ENCODE data around the gene SEC14L1. TPM values are rescaled to one million over a fixed set of nuclear protein-coding genes. Genes with fewer than 3 reads are reported as not detected.

Gene SEC14L1
- total RNA-seq, 1 experiment from 2014 or later: 81.0 TPM

GRCh38 chr17:77131904-77132303 lies 8.9 kb upstream of the SEC14L1 start:
- Mint-ChIP-seq H3K4me3 (no peak overlapping the region), H3K36me3 (peaks cover 4% of the 10 kb centered on the region), H3K27ac (no peak overlapping the region), H3K9me3 (peaks cover 4% of the 10 kb centered on the region), H3K4me1 (peaks cover 3% of the 10 kb centered on the region; the same call in 1 of the 2 replicates), H3K27me3 (ENCODE audit: low read depth) (no peaks in the 10 kb centered on the region; the same call in 1 of the 2 replicates)
- no peak for DNase-seq (ENCODE audit: low spot score)
- no peak for ATAC-seq
- CTCF ChIA-PET: interaction anchor here (0.7 to 1.4 kb wide), 2 partner anchors 8 to 1574 kb away, joined by 4 read pairs; no protein-coding TSS in a partner anchor
- POLR2A ChIA-PET: no interaction called here
- TF ChIP-seq MYBL2 (CRISPR knock-in tag; IDR thresholded peaks at IDR 0.05) (no peak), STAT6 (CRISPR knock-in tag; conservative IDR thresholded peaks at IDR 0.05; ENCODE audit: low read depth) (no peak), ZNF671 (CRISPR knock-in tag; IDR thresholded peaks at IDR 0.05) (no peak), E2F4 (CRISPR knock-in tag; IDR thresholded peaks at IDR 0.05; ENCODE audit: borderline replicate concordance, low read depth) (no peak), ZBTB43 (CRISPR knock-in tag; IDR thresholded peaks at IDR 0.05) (no peak), TEAD4 (CRISPR knock-in tag; IDR thresholded peaks at IDR 0.05) (no peak), AFF4 (CRISPR knock-in tag; IDR thresholded peaks at IDR 0.05; ENCODE audit: borderline replicate concordance) (no peak), TEAD1 (CRISPR knock-in tag; IDR thresholded peaks at IDR 0.05) (no peak), ZNF121 (CRISPR knock-in tag; IDR thresholded peaks at IDR 0.05) (no peak), FOXJ3 (CRISPR knock-in tag; IDR thresholded peaks at IDR 0.05; ENCODE audit: borderline replicate concordance) (no peak), NFYB (CRISPR knock-in tag; conservative IDR thresholded peaks at IDR 0.05; ENCODE audit: low read depth) (no peak), FOXK1 (CRISPR knock-in tag; IDR thresholded peaks at IDR 0.05) (no peak), ZNF425 (CRISPR knock-in tag; conservative IDR thresholded peaks at IDR 0.05) (no peak), MXD4 (CRISPR knock-in tag; IDR thresholded peaks at IDR 0.05; ENCODE audit: borderline replicate concordance) (no peak), NFE2L1 (CRISPR knock-in tag; IDR thresholded peaks at IDR 0.05) (no peak), GRHL2 (CRISPR knock-in tag; IDR thresholded peaks at IDR 0.05; ENCODE audit: insufficient replicate concordance, severe bottlenecking) (no peak)

All from WTC11 (cell line).